Vagina (tissue), 2 donors: ENCODE measurements around the gene NUP88. TPM values are rescaled to one million over a fixed set of nuclear protein-coding genes. Genes with fewer than 3 reads are reported as not detected.

Experiments
- DNase-seq, 2 donors: peaks; one replicate each; pipeline ENCODE4 v3.0.0-alpha.2; 2017; ENCODE audit errors: extremely low spot score in 2 of 2
- H3K27ac ChIP-seq: fragments of 200-600 bp; sonication (generic); one replicate; pipeline ENCODE4 v1.5.1; 2019
- H3K27me3 ChIP-seq: fragments of 200-600 bp; sonication (generic); one replicate; pipeline ENCODE4 v1.5.1; 2019
- H3K36me3 ChIP-seq, 2 donors: fragments of 200-600 bp; sonication (generic); one replicate each; pipeline ENCODE4 v1.5.1; 2017 to 2019
- H3K4me1 ChIP-seq: fragments of 200-600 bp; sonication (generic); one replicate; pipeline ENCODE4 v1.5.1; 2019
- H3K4me3 ChIP-seq, 2 donors: fragments of 200-600 bp; sonication (generic); 1 replicate in 1 of 2; 2 replicates in 1 of 2; pipeline ENCODE4 v1.5.1; 2016 to 2019
- H3K9me3 ChIP-seq: fragments of 200-600 bp; sonication (generic); one replicate; pipeline ENCODE4 v1.5.1; 2019
- CTCF ChIP-seq, 3 experiments: fragments of 450-650 bp in 2 of 3; fragments of 200-600 bp in 1 of 3; sonication (generic) in 1 of 3; IDR thresholded peaks; one replicate each; pipeline ENCODE4 v1.5.1; 2017 to 2019; ENCODE audit warnings: antibody characterized with exemption in 3 of 3, mild to moderate bottlenecking in 2 of 3, moderate library complexity in 2 of 3
- POLR2A ChIP-seq, 2 donors: fragments of 450-650 bp; IDR thresholded peaks; one replicate each; pipeline ENCODE4 v1.6.1; 2017; ENCODE audit warnings: antibody characterized with exemption in 2 of 2, mild to moderate bottlenecking in 2 of 2, moderate library complexity in 2 of 2
- POLR2AphosphoS5 ChIP-seq, 2 donors: sonication (generic); formaldehyde crosslinking; IDR thresholded peaks; one replicate each; pipeline ENCODE4 v1.9.0; 2017; ENCODE audit warnings: antibody characterized with exemption in 2 of 2, mild to moderate bottlenecking in 2 of 2, low read depth in 1 of 2; ENCODE audit not compliant: insufficient read depth in 1 of 2
- intact Hi-C: fragments of 100-400 bp; cut with DNase I; formaldehyde crosslinking; loops from one replicate; pipeline ENCODE4 v1.15.1; 2023
- total RNA-seq: library from RNA; depleted of rRNA; stranded (reverse); fragments of >200 nt; gene quantifications from one replicate; pipeline ENCODE4 v1.2.3, GENCODE V29; 2016

The NUP88 gene
- total RNA-seq, 1 donor from 2014 or later: 72.2 TPM

- H3K27me3 ChIP-seq: no peaks in the 10 kb centered on the region
- TF ChIP-seq CTCF (IDR thresholded peaks at IDR 0.05) (no peak), POLR2AphosphoS5 (IDR thresholded peaks at IDR 0.05; ENCODE audit: insufficient read depth in 1 of 2, low read depth in 1 of 2) (no peak), POLR2A (IDR thresholded peaks at IDR 0.05) (no peak)
- H3K4me3 ChIP-seq: no peak overlapping the region
- intact Hi-C loops: no loop called here
- no peak for DNase-seq
- no peak overlapping the region for H3K27ac ChIP-seq
- no peaks in the 10 kb centered on the region for H3K9me3 ChIP-seq
- peaks cover 27% of the 10 kb centered on the region for H3K4me1 ChIP-seq
- H3K36me3 ChIP-seq: peaks cover 0 to 15% of the 10 kb centered on the region in 2 donors
These were observed 45.5 kb upstream of the NUP88 start for GRCh38 chr17:5464717-5465507.

- DNase-seq: no peak
- peaks cover 0 to 60% of the 10 kb centered on the region in 2 donors for H3K36me3 ChIP-seq
- intact Hi-C loops: no loop called here
- H3K4me1 ChIP-seq: no peaks in the 10 kb centered on the region
- H3K27me3 ChIP-seq: no peaks in the 10 kb centered on the region
- no peak overlapping the region for H3K27ac ChIP-seq
- no peak overlapping the region for H3K4me3 ChIP-seq
- TF ChIP-seq POLR2A (IDR thresholded peaks at IDR 0.05) (no peak), POLR2AphosphoS5 (IDR thresholded peaks at IDR 0.05; ENCODE audit: insufficient read depth in 1 of 2, low read depth in 1 of 2) (no peak), CTCF (IDR thresholded peaks at IDR 0.05) (no peak)
- H3K9me3 ChIP-seq: no peaks in the 10 kb centered on the region
These were observed 27.3 kb upstream of the NUP88 start for GRCh38 chr17:5446786-5447185.

GRCh38 chr17:5444209-5444608, 24.7 kb upstream of the NUP88 start:
- Histone ChIP-seq H3K27me3 (no peaks in the 10 kb centered on the region), H3K36me3 (peaks cover 0 to 46% of the 10 kb centered on the region in 2 donors)
- intact Hi-C loops: no loop called here

GRCh38 chr17:5443728-5444127, 24.3 kb upstream of the NUP88 start:
- H3K4me1 ChIP-seq: peaks cover 5% of the 10 kb centered on the region
- TF ChIP-seq POLR2AphosphoS5 (IDR thresholded peaks at IDR 0.05; ENCODE audit: insufficient read depth in 1 of 2, low read depth in 1 of 2) (no peak), CTCF (IDR thresholded peaks at IDR 0.05) (no peak), POLR2A (IDR thresholded peaks at IDR 0.05) (no peak)
- H3K9me3 ChIP-seq: no peaks in the 10 kb centered on the region
- intact Hi-C loops: no loop called here
- DNase-seq: no peak
- peaks cover 0 to 43% of the 10 kb centered on the region in 2 donors for H3K36me3 ChIP-seq
- H3K4me3 ChIP-seq: no peak overlapping the region
- no peaks in the 10 kb centered on the region for H3K27me3 ChIP-seq
- H3K27ac ChIP-seq: no peak overlapping the region

More at GRCh38 chr17:5444209-5444608, 24.7 kb upstream of the NUP88 start:
- Histone ChIP-seq H3K4me1 (peaks cover 5% of the 10 kb centered on the region), H3K27ac (no peak overlapping the region), H3K4me3 (no peak overlapping the region), H3K9me3 (no peaks in the 10 kb centered on the region)
- no peak for DNase-seq
- no peak for TF ChIP-seq CTCF (IDR thresholded peaks at IDR 0.05)
- no peak for TF ChIP-seq POLR2A (IDR thresholded peaks at IDR 0.05)
- TF ChIP-seq POLR2AphosphoS5 (IDR thresholded peaks at IDR 0.05; ENCODE audit: insufficient read depth in 1 of 2, low read depth in 1 of 2): no peak

GRCh38 chr17:5439446-5439764, 19.9 kb upstream of the NUP88 start:
- H3K36me3 ChIP-seq: peaks cover 0 to 24% of the 10 kb centered on the region in 2 donors
- no peaks in the 10 kb centered on the region for H3K9me3 ChIP-seq
- TF ChIP-seq POLR2AphosphoS5 (IDR thresholded peaks at IDR 0.05; ENCODE audit: insufficient read depth in 1 of 2, low read depth in 1 of 2) (no peak), POLR2A (IDR thresholded peaks at IDR 0.05) (no peak), CTCF (IDR thresholded peaks at IDR 0.05) (peak in 1 of 3 experiments; percentile 16)
- intact Hi-C loops: no loop called here
- H3K27me3 ChIP-seq: no peaks in the 10 kb centered on the region
- peak overlapping the region; percentile 84 to 89 for H3K4me3 ChIP-seq
- peaks cover 30% of the 10 kb centered on the region for H3K4me1 ChIP-seq
- H3K27ac ChIP-seq: peak overlapping the region; percentile 51
- DNase-seq: no peak
